HL-60/S4 treated with phorbol 12-myristate 13-acetate at 8.2 ng/mL for 4 days and 3 days (cell line): Measurements from ENCODE around the gene TMEM164.
"Not testable (repeated sequence)": the region's sequence is repeated elsewhere in the genome, so short reads cannot be mapped to it uniquely, and the experiment has no call there.

ENCODE experiments used
- in situ Hi-C: fragments of 300-500 bp; cut with MboI; formaldehyde crosslinking; loops from 2 replicates; pipeline ENCODE4 v1.15.0; 2022; ENCODE audit warnings: low sequenced_read_pairs

TMEM164 gene

DNA sequence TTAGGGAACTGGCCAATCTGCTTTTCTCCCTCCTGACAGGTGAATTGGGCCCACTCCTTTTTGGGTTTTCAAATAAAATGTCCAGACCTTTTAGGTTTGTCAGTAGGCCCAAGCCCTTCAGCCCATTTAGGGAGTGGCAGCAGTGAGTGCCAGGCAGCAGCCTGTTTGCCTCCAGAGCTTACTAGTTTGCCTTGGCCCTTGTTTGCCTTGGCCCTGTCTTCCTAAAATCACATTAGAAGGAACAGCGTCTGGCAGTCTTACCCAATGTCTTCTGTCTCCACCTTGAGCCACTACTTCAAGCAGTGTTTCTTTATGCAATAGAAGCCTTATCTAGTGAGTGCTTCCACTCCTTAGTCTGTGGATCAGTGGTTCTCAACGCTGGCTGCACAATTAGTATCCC is 117.1 kb downstream of the TMEM164 start:
- in situ Hi-C loops: loop anchor here (25.0 kb wide), 1 partner anchor 208 kb away; no protein-coding TSS in a partner anchor

DNA sequence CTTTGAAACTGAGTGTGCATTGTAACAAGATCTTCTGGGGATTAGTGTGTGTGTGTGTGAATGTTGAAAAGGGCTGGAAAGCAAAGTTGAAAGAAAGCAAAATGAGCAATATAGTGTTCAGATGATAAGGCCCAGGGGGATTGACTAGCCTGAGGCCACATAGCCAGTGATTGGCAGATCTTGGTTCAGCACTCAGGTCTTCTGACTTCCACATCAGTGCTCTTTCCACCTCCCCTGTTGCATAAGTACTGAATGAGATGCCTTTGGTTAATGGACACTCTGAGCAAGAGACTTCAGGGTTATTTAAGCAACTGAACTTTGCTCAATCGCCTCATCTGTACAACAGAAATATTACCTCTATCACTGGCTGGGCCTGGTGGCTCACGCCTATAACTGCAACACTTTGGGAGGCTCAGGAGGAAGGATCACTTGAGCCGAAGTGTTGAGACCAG is 120.4 kb downstream of the TMEM164 start:
- in situ Hi-C loops: loop anchor here (25.0 kb wide), 1 partner anchor 211 kb away; no protein-coding TSS in a partner anchor

DNA sequence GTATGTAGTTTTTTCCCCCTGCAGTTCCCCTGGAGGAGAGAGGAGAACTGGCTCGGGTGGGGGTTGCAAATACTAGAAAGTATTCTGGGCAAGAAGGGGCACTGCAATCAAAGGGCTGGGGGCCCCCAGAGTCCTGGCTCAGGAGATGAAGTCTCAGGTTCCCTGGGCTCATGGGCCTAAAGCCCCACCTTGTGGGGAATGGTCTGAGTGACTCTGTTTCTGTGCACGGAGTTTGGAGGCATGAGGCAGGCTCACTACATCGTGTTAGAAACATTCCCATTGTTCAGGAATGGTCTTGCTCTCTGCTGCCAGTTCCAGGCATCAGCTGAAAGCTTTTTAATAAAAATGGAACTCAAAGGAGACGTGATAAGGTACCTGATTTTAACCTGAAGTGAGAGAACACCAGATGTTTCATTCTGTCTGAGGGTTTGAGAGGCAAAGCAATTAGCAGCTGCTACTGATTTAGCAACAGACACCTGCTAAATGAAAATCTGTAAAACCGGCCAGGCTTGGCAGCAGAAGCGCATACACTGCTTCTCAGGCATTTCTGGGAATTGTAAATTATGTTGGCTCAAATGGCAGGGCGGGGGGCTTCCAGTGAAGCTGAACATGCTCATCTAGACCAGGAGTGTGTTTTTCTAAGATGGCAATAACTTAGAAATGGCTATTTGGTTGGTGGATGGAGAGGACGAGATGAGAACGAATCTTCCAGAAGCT is 122.7 kb downstream of the TMEM164 start:
- in situ Hi-C loops: no loop called here

DNA sequence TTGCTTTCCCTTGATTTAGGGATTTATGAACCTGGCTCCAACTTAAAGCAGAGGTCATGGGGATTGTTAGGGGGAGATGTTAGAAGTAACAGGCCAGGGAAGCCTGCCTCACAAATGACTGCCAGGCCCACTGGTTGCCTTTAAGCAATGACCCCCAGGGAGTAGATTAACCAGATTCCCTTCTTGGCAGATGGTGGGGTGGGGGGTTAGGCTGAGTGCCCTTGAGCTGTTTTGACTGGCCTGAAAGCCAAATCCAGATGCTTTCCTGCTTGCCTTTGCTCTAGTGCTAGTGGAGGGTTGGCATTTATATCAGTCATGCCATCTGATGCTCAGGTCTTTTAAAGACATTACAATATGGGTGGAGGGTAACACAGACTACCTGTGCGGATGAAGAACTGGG is 128.1 kb downstream of the TMEM164 start:
- in situ Hi-C loops: no loop called here

DNA sequence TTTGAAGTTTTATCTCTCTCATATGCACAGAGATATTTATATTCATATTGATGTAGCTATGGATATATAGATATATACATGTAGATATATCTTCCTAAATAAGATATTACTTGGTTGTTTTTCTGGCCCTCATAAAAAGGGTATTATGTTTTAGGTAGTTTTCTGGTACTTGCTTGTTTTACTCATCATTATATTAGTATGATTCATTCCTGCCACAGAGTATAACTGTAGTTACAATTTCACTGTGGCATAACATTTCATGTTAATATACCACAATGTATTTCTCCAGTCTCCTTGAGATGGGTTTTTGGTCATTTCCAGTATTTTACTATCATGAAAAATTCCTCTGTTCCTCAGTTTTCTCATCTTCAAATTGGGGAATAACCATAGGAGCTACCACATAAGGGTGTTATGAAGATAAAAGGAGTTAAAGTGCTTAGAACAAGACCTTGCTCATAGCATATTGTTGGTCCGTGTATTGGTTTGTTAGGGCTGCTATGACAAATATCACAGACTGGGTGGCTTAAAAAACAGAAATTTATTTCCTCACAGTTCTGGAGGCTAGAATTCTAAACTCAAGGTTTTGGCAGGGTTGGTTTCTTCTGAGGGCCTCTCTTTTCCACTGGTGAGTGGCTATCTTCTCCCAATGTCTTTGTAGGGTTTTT is 129.7 kb downstream of the TMEM164 start:
- in situ Hi-C loops: no loop called here

DNA sequence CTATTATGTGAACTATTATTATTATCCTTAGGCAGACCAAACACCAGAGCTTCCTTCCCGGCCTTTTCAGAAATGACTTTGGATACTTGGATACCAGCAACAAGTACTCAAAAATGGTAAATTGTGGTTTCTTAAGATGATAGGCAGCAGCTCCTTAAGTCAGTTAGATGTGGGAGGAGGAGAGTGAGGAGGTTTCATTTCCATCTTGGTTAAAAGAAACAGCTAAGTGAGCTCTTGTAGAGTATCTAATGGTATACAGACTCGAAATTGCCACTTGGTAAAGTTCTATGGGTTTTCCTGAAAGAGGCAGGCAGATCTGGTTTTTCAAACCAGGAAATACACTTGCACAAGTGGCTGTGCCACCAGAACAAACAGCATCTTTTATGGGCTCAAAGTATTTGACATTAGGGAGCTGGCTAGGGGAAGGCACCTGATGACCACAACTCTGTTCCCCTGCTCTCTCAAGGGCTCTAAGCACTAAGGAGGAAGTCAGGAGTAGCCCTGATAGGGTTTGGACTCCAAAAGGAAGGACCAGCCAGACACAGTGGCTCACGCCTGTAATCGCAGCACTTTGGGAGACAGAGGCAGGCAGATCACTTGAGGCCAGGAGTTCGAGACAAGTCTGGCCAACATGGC is 130.9 kb downstream of the TMEM164 start:
- in situ Hi-C loops: no loop called here

DNA sequence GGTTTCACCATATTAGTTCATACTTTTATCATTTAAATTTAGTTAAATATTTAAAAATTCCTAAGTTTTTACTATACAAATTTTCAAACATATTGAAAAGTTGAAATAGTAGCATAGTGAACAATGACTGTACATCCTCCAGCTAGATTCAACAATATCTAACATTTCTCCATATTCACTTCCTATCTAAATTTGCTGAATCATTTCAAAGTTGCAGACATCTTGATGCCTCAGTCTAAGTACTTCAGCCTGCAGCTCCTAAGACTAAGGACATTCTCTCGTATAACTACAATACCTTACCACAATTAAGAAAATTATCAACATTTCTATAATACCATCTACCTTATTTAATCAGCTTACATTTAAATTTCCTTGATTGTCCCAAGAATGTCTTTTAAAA is 132.7 kb downstream of the TMEM164 start:
- in situ Hi-C loops: no loop called here

DNA sequence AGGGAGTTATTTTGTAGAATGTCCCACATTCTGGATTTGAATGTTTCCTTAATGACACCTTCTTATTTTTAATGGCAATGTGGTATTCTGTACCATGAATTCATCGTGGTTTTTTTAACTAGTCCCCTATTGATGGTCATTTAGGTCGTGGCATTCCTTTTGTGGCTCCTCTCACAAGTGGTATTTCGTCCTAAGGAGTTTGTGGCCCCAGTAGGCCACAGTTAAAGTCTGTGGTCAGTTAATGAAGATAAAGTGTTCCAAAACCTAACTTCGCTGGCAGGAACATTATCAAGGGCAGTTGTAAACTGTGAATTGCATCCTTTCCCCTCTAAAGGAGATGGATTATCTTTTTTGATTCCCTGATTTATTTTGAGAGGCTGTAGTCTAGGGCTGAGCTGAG is 133.2 kb downstream of the TMEM164 start:
- in situ Hi-C loops: no loop called here

DNA sequence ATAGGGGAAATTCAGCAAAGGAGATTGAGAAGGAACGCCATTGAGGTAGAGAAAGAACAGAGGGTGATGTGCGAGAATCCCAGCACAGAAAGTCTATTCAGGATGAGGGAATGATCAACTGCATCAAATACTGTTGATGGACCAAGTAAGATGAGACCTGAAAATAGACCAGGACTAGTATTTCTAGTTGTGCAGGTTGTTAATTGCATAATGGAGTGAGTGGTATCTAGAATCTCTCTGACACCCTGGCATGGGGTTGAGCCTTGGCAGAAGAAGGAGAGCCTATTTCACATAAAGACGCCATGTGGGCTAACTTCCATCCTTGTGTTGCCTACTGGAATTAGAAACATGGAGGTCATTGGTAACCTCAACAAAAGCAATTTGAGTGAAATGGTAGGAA is 135.6 kb downstream of the TMEM164 start:
- in situ Hi-C loops: no loop called here

DNA sequence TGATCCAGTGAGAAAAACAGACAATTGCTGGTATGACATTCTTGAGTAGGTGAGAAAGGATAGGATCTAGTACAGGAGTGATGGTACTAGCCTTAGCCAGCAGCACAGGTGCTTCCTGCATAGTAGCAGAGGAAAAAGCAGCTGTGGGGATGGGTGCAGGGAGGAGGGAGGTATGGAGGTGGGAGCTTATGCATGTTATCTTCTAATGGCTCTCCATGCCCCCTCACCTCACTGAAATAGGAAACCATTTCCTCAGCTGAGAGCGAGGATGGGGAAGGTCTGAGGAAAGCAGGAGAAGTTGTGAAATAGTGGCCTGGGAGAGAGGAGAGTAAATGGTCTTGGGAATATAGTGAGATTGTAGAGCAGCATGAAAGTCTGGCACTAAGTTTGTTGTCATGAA is 136.3 kb downstream of the TMEM164 start:
- in situ Hi-C loops: no loop called here

DNA sequence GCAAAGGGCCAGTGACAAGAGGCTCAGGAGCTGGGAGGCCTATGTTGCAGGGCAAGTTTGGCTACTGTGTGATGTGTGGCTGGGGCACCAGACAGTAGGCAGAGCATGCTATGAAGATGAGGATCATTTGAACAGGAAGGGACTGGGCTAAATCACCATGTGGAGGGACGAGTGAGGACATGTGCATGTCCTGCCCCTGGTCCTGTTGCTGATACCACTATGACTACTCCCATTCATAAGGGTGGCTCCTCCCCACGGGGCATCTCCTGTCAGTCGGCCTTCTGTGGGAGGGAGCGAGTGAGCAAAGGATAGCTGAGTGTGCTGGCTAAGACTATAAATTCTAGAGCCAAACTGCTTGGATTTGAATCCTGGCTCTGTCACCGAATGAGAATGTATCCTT is 139.2 kb downstream of the TMEM164 start:
- in situ Hi-C loops: no loop called here

DNA sequence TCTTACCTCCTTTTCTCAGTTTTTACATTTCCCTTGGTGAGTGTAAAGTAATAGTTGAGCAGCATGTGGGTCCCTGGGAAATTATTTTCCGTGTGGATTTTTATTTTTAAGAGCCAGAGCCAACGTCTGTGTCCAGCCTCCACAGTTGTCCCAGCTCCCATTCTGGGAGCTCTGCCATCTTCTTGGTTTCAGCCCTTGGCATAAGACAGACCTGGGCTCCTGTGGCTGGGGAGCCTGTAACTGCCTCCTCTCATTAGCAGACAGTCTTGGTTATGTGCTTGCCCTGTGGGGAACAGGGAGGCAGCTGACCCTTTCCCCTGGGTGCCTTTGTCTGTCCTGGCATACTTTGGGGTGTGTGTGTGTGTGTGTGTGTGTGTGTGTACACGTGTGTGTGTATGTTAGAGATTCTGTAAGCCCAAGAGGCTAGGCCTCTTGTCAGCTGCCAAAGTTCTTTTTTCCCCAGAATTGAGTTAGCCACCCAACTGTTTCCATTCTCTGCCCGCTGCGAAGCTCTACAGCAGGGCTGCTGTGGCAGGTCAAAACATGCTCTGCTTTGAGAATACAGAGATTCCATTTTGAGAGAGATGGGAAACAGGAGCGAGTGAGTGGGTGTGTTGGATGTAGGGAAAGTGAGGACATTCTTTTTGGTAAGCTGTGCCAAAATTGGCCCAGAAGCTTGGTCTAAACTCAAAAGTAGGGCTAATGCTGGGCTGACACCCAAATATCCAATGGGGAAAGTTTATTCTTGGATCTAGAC is 140.7 kb downstream of the TMEM164 start:
- in situ Hi-C loops: no loop called here

DNA sequence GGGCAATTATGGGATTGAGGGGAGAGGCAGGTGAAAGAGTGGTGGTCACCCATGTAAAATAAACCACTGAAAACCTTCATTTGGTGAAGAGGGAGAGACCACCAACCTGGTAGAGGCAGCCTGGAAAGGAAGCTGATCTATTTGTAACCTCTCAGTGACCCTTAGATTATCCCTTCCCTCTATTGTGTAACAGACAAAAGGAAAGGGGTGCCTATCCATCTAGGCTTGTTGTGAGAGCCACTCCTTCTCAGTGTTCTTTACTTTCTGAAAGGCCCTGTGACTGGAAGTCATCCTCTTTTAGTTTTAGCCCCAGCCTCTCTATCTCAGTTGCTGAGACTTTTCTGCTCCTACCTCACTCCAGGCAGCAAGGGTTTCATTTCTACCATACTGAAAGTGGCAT is 142.4 kb downstream of the TMEM164 start:
- in situ Hi-C loops: no loop called here

DNA sequence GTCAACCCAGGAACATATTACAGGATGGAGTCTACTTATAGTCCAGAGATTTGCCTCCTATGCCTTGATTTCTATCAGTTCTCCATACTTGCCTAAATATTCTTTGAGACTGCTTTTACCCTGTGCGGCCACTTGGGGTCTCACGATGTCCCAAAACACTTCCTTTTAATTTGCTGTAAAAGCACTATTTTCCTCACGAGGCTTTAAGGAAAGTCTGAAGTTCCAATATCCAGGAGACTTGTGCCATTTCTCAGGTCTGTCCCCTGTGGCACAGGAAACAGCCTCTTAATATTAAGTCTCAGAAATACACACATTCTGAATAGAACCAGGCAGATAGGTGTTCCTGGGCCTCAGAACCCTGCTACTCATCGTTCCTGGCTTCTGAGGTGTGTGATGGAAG is 142.9 kb downstream of the TMEM164 start:
- in situ Hi-C loops: no loop called here

DNA sequence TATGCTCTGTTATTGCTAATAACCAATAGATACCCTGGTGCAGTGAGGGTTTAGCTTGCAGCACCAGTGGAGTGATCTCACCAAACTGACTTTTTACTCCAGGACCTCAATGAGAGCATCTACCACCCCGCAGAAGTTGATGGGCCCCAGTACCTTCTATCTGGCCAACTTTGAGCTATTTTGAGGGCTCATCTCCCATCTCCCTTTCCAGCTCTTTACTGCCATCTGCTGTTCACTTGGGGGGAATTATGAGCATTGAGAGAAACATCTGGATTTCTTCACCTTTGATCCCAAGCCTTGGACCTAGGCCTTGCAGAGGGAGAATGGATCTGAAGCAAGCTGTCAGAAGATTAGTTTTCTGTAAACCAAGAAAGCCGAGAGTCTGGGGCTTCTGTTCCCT is 143.6 kb downstream of the TMEM164 start:
- in situ Hi-C loops: no loop called here

DNA sequence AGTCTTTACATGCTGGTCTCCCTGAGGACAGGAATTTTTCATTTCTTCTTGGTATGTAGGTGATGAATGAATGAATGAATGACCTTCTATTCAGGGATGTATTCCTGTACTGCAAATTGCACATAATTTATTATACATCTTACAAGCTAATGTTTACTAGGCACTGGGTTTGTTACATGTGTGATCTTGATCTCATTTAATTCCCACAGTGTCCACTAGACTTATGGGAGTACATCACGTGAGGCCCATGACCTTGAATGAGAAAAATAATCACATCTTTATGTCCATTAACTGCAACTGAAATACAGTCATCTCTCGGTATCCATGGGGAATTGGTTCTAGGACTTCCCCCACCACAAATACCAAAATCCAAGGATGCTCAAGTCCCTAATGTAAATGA is 150.3 kb downstream of the TMEM164 start:
- in situ Hi-C loops: no loop called here

DNA sequence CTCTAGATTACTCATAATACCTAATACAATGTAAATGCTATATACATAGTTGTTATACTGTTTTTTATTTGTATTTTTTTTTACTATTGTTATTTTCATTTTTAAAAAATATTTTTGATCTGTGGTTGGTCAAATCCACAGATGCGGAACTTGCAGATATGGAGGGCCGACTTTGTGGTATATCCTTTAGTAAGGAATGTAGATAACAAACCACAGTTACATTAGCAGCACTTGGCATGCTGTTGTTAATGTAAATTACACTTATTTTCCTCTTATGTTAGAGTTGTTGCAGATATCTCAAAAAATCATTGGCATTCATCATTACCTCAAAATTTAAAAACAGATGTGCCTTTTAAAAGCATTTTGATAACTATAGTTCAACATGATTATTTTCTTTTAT is 151.0 kb downstream of the TMEM164 start:
- in situ Hi-C loops: no loop called here

DNA sequence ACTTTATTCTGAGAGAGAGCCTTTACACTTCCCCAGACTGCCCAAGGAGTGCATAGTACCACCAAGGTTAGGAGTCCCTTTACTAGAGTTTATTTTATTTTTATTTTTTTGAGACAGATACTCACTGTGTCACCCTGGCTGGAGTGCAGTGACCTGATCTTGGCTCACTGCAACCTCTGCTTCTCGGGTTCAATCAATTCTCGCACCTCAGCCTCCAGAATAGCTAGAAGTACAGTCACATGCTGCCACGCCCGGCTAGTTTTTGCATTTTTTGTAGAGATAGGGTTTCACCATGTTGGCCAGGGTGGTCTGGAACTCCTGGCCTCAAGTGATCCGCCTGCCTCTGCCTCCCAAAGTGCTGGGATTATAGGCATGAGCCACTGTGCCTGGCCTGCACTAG is 151.4 kb downstream of the TMEM164 start:
- in situ Hi-C loops: not testable (repeated sequence)

DNA sequence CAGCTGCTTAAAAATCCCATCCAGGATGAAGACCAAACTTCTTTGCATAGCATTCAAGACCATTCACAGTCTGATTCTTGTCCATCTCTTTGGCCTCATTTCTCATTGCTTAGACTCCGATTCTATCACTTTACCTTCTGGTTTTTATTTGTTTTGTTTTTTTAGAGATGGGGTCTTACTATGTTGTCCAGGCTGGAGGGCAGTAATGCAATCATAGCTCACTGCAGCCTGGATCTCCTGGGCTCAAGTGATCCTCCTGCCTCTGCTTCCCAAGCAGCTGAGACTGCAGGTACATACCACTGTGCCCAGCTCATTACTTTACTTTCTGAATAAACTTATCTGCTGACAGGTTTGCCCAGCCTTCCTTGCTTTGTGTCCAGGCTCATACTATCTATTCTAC is 152.8 kb downstream of the TMEM164 start:
- in situ Hi-C loops: no loop called here

DNA sequence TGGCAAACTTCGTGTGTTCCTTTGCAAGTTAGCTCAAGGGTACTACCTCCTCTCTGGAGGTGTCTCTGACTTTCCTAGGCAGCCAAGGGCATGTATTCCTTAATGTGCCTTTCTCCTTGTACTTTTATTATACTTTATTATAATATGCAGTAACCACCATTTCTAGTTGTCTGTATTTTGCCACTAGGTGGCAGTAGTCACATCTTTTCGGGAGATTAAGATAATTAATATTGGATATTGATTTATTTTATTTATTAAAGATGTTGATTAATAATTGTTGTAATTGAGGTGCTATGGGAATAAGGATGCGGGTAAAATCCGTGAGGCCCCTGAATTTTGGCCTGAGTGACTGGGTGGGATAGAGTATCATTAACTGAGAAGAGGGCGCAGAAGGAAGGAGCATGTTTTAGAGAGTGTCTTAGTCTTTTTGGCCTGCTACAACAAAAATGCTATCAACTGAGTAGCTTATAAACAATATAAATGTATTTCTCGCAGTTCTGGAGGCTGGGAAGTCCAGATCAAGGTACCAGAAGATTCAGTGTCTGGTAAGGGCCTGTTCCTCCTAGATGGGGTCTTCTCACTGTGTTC is 153.3 kb downstream of the TMEM164 start:
- in situ Hi-C loops: no loop called here

DNA sequence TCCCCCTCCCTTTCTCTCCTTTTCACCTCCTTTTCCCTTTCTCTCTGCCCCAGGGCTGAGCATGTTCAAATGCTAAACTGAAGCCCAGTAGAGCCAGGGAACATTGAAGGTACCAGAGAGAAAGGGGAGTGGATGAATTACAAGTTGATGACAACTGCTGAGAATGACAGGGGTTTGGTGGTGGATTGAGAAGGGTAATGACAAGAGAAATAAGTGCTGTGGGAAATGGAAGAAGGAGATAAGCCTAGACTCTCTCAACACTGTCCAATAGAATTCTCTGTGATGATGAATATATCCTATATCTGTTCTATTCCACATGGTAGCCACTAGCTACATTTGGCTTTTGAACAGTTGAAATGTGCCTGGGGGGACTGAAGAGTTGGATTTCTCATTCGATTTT is 154.5 kb downstream of the TMEM164 start:
- in situ Hi-C loops: no loop called here
